ENCODE measurements around the gene TUBA4B. TPM values are rescaled to one million over a fixed set of nuclear protein-coding genes. Genes with fewer than 3 reads are reported as not detected.

TUBA4B gene
- total RNA-seq, 4 donors from 2014 or later: not detected

GRCh38 chr2:219300022-219300421 lies 47.0 kb downstream of the TUBA4B start:
- DNase-seq: no peak
- H3K9me3 ChIP-seq: no peaks in the 10 kb centered on the region
- H3K36me3 ChIP-seq: no peaks in the 10 kb centered on the region
- in situ Hi-C loops (cut with MboI; ENCODE audit: low sequenced_read_pairs in 4 of 4) (loop anchor here in 3 of 4 donors (10.0 to 25.0 kb wide), 3 partner anchors 238 to 288 kb away; partner anchors contain the start of genes CFAP65 (in 1 of the 3) and IHH (in 1 of the 3)), intact Hi-C loops (cut with DNase I; ENCODE audit: low total_unique reads) (no loop called here)
- no peak for ATAC-seq
- TF ChIP-seq, protein P1, sequence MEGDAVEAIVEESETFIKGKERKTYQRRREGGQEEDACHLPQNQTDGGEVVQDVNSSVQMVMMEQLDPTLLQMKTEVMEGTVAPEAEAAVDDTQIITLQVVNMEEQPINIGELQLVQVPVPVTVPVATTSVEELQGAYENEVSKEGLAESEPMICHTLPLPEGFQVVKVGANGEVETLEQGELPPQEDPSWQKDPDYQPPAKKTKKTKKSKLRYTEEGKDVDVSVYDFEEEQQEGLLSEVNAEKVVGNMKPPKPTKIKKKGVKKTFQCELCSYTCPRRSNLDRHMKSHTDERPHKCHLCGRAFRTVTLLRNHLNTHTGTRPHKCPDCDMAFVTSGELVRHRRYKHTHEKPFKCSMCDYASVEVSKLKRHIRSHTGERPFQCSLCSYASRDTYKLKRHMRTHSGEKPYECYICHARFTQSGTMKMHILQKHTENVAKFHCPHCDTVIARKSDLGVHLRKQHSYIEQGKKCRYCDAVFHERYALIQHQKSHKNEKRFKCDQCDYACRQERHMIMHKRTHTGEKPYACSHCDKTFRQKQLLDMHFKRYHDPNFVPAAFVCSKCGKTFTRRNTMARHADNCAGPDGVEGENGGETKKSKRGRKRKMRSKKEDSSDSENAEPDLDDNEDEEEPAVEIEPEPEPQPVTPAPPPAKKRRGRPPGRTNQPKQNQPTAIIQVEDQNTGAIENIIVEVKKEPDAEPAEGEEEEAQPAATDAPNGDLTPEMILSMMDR (IDR thresholded peaks at IDR 0.05 in 4 of 5, conservative IDR thresholded peaks at IDR 0.05 in 1 of 5): no peak
- no peak for TF ChIP-seq POLR2A (IDR thresholded peaks at IDR 0.05)
- no peaks in the 10 kb centered on the region for H3K27me3 ChIP-seq
- H3K4me1 ChIP-seq: peaks cover 3 to 4% of the 10 kb centered on the region in 2 donors
- no peak overlapping the region for H3K27ac ChIP-seq
- no peak overlapping the region for H3K4me3 ChIP-seq

DNA sequence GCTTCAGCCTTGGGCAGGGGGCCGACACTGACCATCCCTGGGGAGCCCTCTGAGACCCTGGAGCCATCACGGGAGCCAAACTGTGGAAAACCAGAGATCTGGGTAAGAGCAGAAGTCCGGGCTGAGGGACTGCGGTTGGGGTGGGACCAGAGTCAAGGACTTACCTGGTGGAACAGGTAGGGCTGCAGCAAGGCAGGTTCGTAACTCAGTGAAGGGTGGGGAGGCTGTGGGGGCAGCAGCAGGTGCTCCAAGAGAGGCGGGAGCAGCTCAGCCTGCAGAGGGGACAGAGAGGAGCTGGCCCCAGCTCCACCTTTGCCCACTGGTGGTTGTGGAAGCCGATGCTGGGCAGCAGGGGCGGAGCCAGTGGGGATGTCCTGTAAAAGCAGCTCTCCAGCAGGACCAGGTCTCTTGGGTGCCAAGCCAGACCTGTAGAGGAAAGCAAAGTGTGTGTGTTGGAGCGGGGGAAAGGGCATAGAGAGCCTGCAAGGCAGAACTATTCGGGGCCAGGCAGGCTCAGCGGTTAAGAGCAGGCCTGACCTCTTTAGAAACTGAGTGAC lies 49.4 kb downstream of the TUBA4B start:
- Histone ChIP-seq H3K4me1 (no peaks in the 10 kb centered on the region), H3K27ac (no peak overlapping the region), H3K27me3 (peaks cover 0 to 9% (median 3%) of the 10 kb centered on the region in 3 donors), H3K36me3 (no peaks in the 10 kb centered on the region), H3K4me3 (no peak overlapping the region), H3K9me3 (no peaks in the 10 kb centered on the region)
- TF ChIP-seq, protein P1 (IDR thresholded peaks at IDR 0.05 in 4 of 5, conservative IDR thresholded peaks at IDR 0.05 in 1 of 5): no peak
- no peak for TF ChIP-seq POLR2A (IDR thresholded peaks at IDR 0.05)
- intact Hi-C loops (cut with DNase I; ENCODE audit: low total_unique reads) (no loop called here), in situ Hi-C loops (cut with MboI; ENCODE audit: low sequenced_read_pairs in 4 of 4) (loop anchor here in 3 of 4 donors (10.0 to 25.0 kb wide), 3 partner anchors 240 to 290 kb away; partner anchors contain the start of genes CFAP65 (in 1 of the 3) and IHH (in 1 of the 3))
- no peak for ATAC-seq
- DNase-seq: no peak

DNA sequence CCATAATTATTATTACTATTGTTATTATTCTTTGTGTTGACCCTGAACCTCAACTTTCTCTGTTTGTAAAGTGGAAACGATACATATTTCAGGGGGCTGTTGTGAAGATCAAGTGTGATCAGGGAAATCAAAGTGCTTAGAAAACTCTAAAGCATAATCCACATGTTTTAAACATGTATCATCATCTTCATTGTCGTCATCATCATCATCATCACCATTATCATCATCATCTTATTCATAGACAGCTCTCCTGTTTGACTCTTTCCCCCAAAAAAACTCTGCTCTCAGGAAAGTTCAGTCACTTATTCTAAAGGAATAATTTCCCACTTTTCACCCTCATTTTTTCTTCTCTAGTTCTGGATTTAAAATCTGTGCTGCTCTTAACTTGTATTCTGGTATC lies 51.2 kb downstream of the TUBA4B start:
- no peak for TF ChIP-seq POLR2A (IDR thresholded peaks at IDR 0.05)
- TF ChIP-seq, protein P1 (IDR thresholded peaks at IDR 0.05 in 4 of 5, conservative IDR thresholded peaks at IDR 0.05 in 1 of 5): no peak
- intact Hi-C loops (cut with DNase I; ENCODE audit: low total_unique reads): no loop called here
- Histone ChIP-seq H3K36me3 (no peaks in the 10 kb centered on the region), H3K9me3 (no peaks in the 10 kb centered on the region), H3K4me1 (no peaks in the 10 kb centered on the region), H3K27ac (no peak overlapping the region), H3K27me3 (peaks cover 12 to 24% (median 20%) of the 10 kb centered on the region in 3 donors), H3K4me3 (no peak overlapping the region)
- ATAC-seq (no peak), DNase-seq (no peak)
- in situ Hi-C loops (cut with MboI; ENCODE audit: low sequenced_read_pairs in 4 of 4): loop anchor here in 3 of 4 donors (10.0 to 25.0 kb wide), 3 partner anchors 242 to 292 kb away; partner anchors contain the start of genes CFAP65 (in 1 of the 3) and IHH (in 1 of the 3)

- in situ Hi-C loops (cut with MboI; ENCODE audit: low sequenced_read_pairs in 4 of 4): loop anchor here in 3 of 4 donors (10.0 to 25.0 kb wide), 3 partner anchors 244 to 294 kb away; partner anchors contain the start of genes CFAP65 (in 1 of the 3) and IHH (in 1 of the 3)
- H3K27ac ChIP-seq: no peak overlapping the region
- H3K36me3 ChIP-seq: no peaks in the 10 kb centered on the region
- peaks cover 28 to 42% (median 30%) of the 10 kb centered on the region in 3 donors for H3K27me3 ChIP-seq
- no peaks in the 10 kb centered on the region for H3K4me1 ChIP-seq
- intact Hi-C loops (cut with DNase I; ENCODE audit: low total_unique reads): no loop called here
- TF ChIP-seq, protein P1 (IDR thresholded peaks at IDR 0.05 in 4 of 5, conservative IDR thresholded peaks at IDR 0.05 in 1 of 5): no peak
- TF ChIP-seq POLR2A (IDR thresholded peaks at IDR 0.05): no peak
- no peak for DNase-seq
- no peak for ATAC-seq
- no peak overlapping the region for H3K4me3 ChIP-seq
- no peaks in the 10 kb centered on the region for H3K9me3 ChIP-seq
These were observed 53.0 kb downstream of the TUBA4B start for GRCh38 chr2:219306047-219306446.
